ENCODE data around the gene GABBR1.

Gene GABBR1

GRCh38 chr6:29524044-29524443 is 108.9 kb downstream of the GABBR1 start:
- no peak for DNase-seq

GRCh38 chr6:29522227-29522626 is 110.8 kb downstream of the GABBR1 start:
- no peak for DNase-seq

GRCh38 chr6:29521006-29521680 is 111.8 kb downstream of the GABBR1 start:
- no peak for DNase-seq

GRCh38 chr6:29520232-29520631 is 112.8 kb downstream of the GABBR1 start:
- no peak for DNase-seq

- no peak for DNase-seq
These were observed 113.5 kb downstream of the GABBR1 start for GRCh38 chr6:29519291-29520010.

- no peak for DNase-seq
These were observed 115.1 kb downstream of the GABBR1 start for GRCh38 chr6:29517728-29518440.

- no peak for DNase-seq
These were observed 115.7 kb downstream of the GABBR1 start for GRCh38 chr6:29517245-29517644.

- DNase-seq: no peak
These were observed 116.9 kb downstream of the GABBR1 start for GRCh38 chr6:29516108-29516507.

- no peak for DNase-seq
These were observed 122.2 kb downstream of the GABBR1 start for GRCh38 chr6:29510746-29511300.

- no peak for DNase-seq
These were observed 122.8 kb downstream of the GABBR1 start for GRCh38 chr6:29510202-29510601.
